Measurements from ENCODE around the gene KCNN3.
A peak's percentile ranks its signal among the peaks of the same experiment; 100 is the strongest.
"Not testable (repeated sequence)": the region's sequence is repeated elsewhere in the genome, so short reads cannot be mapped to it uniquely, and the experiment has no call there.

KCNN3 gene

DNA sequence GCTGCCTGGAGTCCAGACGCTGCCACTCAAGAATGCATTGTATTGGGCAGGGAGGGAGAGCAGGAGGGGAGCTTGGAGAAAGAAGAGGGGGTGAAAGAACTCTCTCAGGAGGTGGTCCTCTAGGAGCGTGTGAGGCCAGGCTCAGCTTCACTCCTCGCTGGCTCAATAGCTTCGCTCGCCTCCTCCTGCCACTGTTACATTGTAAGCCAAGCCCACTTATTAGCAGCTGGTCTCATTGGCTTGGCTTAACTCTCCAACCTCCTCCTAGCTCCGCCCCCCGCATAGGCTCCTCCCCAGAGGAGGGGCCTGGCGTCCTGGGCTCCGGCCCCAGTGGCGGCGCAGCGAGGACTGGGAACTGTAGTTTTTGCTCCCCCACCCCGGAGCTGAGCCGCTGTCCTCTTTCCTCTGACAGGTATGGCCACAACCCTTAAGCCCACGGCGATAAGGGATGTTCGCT lies at the start of gene KCNN3:
Gene KCNN3 (minus strand): TSS at position 167 of the 457 bp plus-strand sequence. CDS start 317 bp downstream, outside the sequence.
- H3K4me3 ChIP-seq (ENCODE audit: low read length) = peak within 1 kb of the TSS; percentile 83
- no peak for TF ChIP-seq ZNF274 (IDR thresholded peaks at IDR 0.05; ENCODE audit: low read depth, low read length)

DNA sequence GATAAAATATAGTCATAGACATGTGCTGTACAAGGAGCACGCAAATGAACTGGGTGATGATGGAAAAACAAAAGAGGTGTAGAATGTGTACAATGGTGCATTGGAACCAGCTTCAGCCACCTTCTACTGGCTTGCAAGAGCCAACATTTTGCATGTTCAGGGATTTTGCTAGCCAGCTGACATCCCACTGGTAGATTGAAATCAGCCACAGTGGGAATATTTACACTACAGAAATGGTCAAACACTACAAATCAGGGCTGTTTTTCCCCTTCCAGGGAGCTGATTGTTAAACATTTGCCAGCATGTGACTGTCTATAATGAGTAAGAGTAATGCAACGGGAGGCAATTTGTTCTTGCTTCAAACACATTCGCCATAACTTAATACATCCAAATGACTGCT lies 43.2 kb upstream of the KCNN3 start:
- no peak for TF ChIP-seq ZNF274 (IDR thresholded peaks at IDR 0.05; ENCODE audit: low read depth, low read length)
- H3K4me3 ChIP-seq (ENCODE audit: low read length) = no peak overlapping the region

DNA sequence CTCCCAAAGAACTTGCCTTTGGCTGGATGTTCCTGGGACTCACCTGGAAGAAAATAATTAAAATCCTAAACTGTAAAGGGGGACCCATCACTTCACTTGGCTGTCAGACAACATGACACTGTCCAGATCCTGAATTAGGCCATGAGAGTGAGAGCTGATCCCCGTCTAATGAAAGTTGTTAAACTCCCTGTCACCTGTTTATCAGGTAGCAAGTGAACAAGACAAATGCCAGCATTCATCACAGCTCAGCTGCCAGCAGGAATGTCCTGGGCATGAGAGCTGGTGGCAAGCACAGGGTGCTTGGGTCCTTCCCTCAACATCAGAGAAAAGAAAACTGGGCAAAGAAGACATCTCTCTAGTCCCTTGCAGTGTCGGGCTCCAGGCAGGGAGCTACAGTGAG lies 42.7 kb upstream of the KCNN3 start:
- TF ChIP-seq ZNF274 (IDR thresholded peaks at IDR 0.05; ENCODE audit: low read depth, low read length) = no peak
- no peak overlapping the region for H3K4me3 ChIP-seq (ENCODE audit: low read length)

DNA sequence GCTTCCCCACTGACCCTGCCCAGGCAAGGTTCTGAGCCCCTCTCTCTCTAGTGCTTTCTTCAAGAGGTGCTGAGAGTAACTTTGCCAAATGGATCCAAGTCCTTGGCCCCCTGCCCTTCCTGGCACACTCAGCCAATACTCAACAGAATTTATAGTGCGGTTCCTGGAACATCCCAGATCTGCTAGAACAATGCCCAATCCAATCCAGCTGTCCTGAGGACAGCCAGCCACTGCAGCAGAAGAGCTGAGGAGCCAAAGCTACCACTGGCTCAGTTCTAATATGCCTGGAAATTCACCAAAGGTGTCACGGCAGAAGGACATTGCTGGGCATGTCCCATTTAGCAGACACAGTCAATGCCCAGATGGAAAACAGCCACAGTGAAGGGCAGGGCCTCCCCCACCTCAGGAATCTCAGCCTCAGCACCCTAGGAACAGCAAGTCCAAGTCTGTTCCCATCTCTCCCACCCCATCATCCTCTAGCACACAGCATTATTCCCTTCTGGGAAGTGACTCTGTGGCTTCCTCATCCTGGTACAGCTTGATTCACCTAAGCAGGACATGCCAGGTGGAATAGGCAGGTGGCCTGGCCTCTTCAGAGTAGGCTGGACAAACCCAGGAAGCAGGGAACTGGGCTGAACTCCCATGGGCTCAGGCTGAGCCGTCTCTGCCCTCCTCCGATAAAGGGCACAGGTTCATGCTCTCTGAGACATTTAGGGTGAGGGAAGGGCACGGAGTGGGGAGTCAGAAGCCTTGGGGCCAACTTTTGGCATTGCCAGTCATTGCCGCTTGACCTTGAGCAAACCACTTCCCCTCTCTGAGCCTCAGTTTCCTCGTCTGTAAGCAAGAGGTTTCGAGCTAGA lies 41.8 kb upstream of the KCNN3 start:
- TF ChIP-seq ZNF274 (IDR thresholded peaks at IDR 0.05; ENCODE audit: low read depth, low read length) = no peak
- H3K4me3 ChIP-seq (ENCODE audit: low read length) = no peak overlapping the region

DNA sequence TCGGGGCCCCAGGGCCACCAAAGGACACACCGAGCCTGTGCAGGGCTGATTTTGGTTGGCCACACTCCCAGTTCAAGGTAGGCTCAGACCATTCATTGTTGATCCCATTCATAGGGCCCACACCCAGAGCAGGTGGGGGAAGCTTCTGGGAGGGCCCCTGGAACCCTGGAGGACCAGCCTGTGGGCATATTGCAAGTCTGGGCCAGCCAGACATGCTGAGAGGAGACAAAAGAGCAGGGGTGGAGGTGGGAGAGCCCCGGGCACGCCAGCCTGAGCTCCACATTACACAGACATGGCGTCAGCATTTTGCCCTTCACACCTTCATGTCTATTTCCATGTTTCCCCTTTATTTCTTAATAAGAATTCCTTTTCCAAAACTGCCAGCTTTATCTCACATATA lies 40.8 kb upstream of the KCNN3 start:
- TF ChIP-seq ZNF274 (IDR thresholded peaks at IDR 0.05; ENCODE audit: low read depth, low read length) = no peak
- no peak overlapping the region for H3K4me3 ChIP-seq (ENCODE audit: low read length)

DNA sequence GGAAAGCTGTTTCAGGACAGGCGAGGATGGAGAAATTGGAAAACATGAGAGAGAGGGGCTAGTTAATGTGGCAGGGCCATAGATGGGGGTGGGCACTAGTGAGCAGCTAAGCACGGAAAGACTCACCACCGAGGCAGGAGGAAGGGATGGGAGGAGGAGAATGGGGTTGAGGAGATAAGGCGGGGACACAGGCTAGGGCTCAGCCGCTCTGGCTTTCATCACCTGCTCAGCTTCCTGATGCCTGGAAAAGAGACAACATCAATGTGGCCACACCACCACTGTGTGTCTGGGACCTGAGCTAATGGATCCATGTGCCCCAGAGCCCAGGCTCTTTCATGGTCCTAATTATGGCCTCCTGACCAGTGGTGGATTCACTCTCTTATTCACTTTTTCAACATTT lies 38.9 kb upstream of the KCNN3 start:
- H3K4me3 ChIP-seq (ENCODE audit: low read length) = no peak overlapping the region
- no peak for TF ChIP-seq ZNF274 (IDR thresholded peaks at IDR 0.05; ENCODE audit: low read depth, low read length)

DNA sequence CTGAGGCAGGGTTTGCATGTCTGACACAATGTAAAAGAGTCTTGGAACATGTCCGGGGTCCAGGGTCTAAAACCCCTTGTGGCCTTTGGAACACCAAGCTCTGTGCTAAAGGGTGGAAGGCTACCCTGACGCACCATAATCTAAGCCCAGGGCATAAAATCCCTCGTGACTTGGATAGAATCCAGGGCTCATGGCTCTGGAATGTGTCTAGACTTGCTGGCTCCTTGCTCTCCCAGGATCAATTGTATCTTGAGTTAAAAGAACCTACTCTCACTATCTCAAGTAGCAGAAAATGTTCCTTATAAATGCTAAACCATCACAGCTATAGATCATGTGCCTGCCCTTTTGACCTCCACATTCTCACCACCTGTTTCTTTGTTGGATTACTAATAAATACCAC lies 38.0 kb upstream of the KCNN3 start:
- H3K4me3 ChIP-seq (ENCODE audit: low read length) = not testable (repeated sequence)

DNA sequence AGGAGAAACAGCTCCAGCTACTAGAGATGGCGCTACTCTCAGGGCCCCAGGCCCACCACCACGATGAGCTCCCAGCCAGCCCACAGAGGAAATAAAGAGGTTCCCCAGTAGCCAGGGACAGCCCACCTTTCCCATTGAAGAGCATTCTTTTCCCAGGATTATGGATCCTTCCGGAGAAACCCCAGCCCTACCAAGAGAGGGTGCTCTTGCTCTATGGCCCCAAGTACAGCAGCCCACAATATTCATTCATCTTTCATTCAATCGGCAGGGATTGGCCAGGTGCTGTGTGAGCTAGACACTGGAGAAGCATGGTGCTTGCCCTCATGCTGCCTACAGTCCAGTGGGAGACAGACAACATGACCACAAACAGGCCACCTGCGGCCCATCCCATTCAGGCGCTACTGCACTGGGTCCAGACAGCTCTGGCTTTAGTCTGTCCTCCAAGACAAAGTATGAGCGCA lies 36.6 kb upstream of the KCNN3 start:
- no peak for TF ChIP-seq ZNF274 (IDR thresholded peaks at IDR 0.05; ENCODE audit: low read depth, low read length)
- no peak overlapping the region for H3K4me3 ChIP-seq (ENCODE audit: low read length)

DNA sequence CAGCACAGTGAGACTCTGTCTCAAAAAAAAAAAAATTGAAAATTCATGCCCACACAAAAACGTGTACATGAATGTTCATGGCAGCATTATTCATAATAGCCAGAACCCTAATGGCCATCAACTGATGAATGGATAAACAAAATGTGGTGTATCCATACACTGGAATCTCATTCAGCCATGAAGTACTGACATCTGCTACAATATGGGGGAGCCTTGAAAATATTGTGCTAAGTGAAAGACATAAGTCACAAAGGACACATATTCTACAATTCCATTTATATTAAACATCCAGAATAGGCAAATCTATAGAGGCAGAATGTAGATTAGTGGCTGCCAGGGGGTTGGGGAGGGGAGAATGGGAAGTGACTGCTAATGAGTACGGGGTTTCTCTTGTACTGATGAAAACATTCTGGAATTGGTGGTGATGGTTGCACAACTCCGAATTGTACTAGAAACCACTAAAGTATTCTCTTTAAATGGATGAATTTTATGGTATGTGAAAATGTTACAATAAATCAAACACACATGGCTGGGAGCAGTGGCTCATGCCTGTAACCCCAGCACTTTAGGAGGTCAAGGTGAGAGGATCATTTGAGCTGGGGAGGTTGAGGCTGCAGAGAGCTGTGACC lies 33.0 kb upstream of the KCNN3 start:
- TF ChIP-seq ZNF274 (IDR thresholded peaks at IDR 0.05; ENCODE audit: low read depth, low read length) = no peak

DNA sequence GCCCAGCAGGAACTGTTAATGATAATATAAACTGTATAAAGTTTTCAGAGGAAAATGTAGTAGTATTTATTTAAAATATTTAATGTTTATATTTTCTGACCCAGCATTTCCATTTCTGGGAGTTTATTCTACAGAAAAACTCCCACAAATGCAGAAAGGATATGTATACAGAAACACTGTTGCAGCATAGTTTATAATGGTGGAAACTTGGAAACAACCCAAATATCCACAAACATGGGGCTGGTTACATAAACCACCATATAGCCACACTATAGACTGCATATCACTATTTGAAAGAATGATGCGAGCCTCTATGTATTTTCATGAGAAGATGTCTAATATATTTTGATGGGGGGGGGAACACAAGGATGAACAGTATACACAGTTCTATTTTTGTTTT lies 31.5 kb upstream of the KCNN3 start:
- no peak for TF ChIP-seq ZNF274 (IDR thresholded peaks at IDR 0.05; ENCODE audit: low read depth, low read length)

More for the DNA sequence above, 33.0 kb upstream of the KCNN3 start:
- H3K4me3 ChIP-seq (ENCODE audit: low read length) = no peak overlapping the region

DNA sequence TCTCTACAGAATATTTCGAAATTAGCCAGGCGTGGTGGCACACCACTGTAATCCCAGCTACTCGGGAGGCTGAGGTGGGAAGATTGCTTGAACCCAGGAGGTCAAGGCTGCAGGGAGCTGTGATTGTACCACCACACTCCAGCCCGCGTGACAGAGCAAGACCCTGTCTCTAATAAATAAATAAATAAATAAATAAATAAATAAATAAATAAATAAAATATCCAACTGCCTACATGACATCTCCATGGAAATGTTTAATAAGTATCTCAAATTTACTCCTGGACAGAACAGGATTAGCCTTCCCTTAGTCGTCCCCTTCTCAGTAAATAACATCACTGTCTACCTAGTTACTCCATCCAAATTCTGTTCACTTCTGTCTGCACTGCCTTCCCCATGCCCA lies 29.0 kb upstream of the KCNN3 start:
- no peak overlapping the region for H3K4me3 ChIP-seq (ENCODE audit: low read length)
- TF ChIP-seq ZNF274 (IDR thresholded peaks at IDR 0.05; ENCODE audit: low read depth, low read length) = no peak

More for the DNA sequence above, 31.5 kb upstream of the KCNN3 start:
- no peak overlapping the region for H3K4me3 ChIP-seq (ENCODE audit: low read length)

DNA sequence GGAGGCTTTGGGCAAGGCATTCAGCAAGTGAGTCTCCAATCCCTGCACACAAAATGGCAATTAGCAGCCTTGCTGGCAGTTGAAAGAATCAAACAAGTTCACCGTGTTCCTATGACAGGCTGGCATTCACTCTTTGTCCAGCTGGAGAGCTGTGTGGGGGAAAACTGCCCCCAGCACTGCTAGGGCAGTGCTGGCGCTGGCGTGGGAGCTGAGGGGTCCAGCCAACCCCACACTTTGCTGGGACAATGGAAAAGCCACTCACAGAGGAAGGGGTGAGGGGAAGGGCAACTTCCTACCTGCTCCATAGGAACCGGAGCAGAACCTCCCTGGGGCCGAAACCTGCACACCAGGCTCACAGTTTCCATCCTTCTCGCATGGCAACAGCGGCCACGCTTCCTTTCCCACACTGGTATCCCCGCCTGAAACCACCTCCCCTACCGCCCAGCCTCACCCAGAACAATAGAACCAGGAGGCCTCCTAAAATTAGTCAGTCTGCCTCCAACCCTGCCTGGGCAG lies 26.7 kb upstream of the KCNN3 start:
- H3K4me3 ChIP-seq (ENCODE audit: low read length) = no peak overlapping the region
- TF ChIP-seq ZNF274 (IDR thresholded peaks at IDR 0.05; ENCODE audit: low read depth, low read length) = no peak

DNA sequence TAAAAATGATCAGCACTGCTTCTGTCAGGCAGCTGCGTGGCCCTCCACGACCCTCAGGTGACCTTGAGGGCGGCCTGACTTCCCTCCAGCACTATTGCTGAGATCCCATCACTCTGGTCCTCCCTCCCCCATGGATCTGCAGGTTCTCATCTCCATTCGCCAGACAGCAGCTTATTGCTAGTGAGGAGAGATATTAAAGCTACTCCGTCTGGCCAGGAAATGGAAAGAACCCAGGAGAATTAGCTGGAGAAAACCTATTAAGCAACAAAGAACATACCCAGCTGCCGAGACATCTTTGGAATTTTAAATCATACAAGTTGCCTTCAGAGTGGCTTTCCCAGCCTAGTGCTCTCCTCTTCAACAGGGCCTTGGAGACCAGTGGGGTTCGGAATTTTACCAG lies 25.7 kb upstream of the KCNN3 start:
- H3K4me3 ChIP-seq (ENCODE audit: low read length) = no peak overlapping the region
- TF ChIP-seq ZNF274 (IDR thresholded peaks at IDR 0.05; ENCODE audit: low read depth, low read length) = no peak

DNA sequence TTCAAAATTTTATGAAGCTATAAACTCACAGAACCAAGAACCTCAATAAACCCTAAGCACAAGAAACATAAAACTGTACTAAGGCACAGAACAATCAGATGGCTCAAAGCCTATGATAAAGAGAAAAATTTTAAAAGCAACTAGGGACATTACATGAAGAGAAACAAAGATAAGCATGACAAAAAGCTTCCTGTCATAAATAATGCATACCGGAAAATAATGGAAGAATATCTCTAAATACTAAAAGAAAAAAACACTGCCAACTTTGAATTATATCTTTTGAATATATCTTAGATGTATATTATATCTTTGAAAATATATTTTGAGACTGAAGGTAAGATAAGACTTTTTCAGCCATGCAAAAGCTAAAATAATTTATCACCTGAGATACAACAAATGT lies 21.4 kb upstream of the KCNN3 start:
- no peak overlapping the region for H3K4me3 ChIP-seq (ENCODE audit: low read length)
- TF ChIP-seq ZNF274 (IDR thresholded peaks at IDR 0.05; ENCODE audit: low read depth, low read length) = no peak

DNA sequence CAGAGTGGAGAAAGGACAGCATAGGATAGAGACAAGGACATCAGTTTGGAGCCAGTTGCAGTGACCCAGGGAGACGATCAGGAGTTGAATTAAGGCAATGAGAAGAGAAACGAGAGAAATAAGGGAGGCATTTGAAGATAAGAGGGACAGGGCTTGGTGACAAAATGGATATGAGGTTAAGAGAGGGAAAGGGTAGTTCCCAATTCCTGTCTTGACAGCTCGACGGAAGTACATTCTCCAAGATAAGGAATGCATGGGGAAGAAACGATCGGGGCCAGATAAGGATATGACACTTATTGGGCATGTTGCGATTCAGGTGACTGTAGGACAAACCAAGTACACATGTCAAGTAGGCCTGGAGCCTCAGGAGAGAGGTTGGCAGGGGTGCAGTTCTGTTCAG lies 18.7 kb upstream of the KCNN3 start:
- no peak overlapping the region for H3K4me3 ChIP-seq (ENCODE audit: low read length)
- no peak for TF ChIP-seq ZNF274 (IDR thresholded peaks at IDR 0.05; ENCODE audit: low read depth, low read length)

Data from GM08714 (cell line).